H54 (cell line): ENCODE measurements around the gene C2CD2.

Experiments
- DNase-seq: peaks from one replicate; pipeline ENCODE4 v3.0.0; 2011; ENCODE audit warnings: low spot score, mixed read lengths; ENCODE audit not compliant: insufficient read length
- FAIRE-seq: peaks from 3 replicates; lab custom pipeline; 2011; peaks lifted over from hg19 to GRCh38; lab: Jason Lieb, UNC
- POLR2A ChIP-seq: IDR thresholded peaks from 2 replicates; pipeline ENCODE4 v1.6.1; 2011; ENCODE audit warnings: low read depth, mild to moderate bottlenecking, low read length

The C2CD2 gene

DNA sequence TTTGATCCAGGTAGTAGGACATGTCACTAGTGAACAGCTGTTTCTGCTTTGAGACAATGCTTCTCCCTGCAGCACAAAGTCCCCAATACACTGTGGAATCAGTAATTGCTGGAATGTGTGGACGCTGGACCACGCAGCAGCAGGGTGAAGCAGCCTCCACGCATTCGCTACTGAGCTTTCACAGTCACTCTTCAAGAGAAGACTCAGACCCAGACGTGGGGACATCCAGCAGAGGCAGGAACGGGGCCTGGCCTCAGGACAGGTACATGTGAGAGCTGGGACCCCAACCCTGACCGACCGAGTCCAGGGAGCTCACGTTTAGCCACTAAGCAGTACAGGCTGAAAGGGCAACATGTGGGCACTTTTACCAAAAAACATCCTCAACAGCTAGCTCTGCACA lies 40.6 kb downstream of the C2CD2 start:
- no peak for TF ChIP-seq POLR2A
- DNase-seq (no peak), FAIRE-seq (no peak)

DNA sequence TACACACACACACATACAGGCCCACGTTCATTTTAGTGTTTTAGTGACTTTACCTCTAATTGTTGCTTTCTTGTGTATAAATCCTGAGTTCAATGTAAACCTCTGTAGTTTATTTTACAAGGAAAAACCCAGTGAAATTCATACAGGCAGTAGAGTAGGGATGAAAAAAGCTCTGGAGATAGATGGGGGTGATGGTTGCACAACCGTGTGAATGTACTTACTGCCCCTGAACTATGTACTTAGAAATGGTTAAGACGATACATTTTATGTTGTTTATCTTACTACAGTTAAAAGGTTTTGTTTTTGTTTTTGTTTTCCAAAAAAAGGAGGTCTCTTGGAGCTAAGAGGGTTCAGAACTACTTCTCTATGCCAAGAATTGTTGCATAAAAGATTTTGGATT lies 45.0 kb downstream of the C2CD2 start:
- no peak for TF ChIP-seq POLR2A
- FAIRE-seq (no peak), DNase-seq (no peak)

DNA sequence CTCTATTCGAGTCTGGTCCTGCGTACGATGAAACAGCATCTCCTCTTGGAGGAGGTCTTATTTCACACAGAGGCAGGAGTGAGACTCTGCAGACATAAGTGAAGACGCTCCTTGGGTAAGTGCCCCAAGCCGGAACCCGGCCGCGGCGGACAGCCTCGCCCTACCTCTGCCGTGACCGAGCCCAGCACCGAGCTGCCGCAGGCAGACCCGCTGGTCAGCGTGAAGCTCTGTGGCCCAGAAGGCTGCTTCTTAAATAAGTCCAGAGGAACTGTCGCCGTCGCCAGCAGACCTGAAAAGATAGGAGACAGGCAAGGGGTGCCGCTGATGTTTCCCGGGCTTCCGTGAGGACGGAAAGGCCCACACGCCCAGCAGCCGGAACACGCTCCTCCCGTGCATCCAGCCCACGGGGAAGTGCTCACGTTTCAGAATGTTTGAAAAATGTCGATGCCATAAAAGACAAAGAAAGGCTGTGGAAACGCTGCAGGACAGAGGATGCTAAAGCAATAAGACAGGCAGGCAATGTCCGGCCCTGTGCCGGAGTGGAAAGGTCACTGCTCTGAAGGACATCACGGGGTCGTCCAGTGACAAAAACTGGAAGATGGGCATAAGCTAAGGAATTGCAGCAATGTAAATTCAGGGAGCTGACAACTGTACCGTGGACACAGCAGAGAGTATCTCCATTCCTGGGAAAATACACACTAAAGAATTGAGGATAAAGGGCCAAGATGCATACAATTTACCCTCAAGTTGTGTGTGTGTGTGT lies 46.1 kb downstream of the C2CD2 start:
- no peak for TF ChIP-seq POLR2A
- FAIRE-seq (no peak), DNase-seq (no peak)

DNA sequence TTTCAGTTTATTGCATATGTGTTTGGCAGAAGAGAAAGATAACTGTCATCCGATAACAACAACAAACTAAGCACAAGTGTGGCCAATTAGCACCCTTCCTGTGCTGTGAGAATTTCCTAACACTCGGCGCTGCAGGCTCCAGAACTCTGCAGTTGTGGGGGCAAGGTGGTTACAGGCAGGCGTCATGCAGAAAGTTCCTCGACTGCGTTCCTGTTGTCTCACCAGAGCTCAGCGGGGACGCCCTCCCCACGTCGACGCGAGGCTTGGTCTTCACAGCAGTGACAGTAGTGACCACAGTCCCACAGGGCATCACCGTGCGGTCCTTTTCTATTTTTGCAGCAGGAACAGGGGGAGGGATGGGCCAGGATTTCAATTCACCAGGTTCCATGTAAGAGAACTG lies 47.0 kb downstream of the C2CD2 start:
- TF ChIP-seq POLR2A = no peak
- FAIRE-seq (no peak), DNase-seq (no peak)

DNA sequence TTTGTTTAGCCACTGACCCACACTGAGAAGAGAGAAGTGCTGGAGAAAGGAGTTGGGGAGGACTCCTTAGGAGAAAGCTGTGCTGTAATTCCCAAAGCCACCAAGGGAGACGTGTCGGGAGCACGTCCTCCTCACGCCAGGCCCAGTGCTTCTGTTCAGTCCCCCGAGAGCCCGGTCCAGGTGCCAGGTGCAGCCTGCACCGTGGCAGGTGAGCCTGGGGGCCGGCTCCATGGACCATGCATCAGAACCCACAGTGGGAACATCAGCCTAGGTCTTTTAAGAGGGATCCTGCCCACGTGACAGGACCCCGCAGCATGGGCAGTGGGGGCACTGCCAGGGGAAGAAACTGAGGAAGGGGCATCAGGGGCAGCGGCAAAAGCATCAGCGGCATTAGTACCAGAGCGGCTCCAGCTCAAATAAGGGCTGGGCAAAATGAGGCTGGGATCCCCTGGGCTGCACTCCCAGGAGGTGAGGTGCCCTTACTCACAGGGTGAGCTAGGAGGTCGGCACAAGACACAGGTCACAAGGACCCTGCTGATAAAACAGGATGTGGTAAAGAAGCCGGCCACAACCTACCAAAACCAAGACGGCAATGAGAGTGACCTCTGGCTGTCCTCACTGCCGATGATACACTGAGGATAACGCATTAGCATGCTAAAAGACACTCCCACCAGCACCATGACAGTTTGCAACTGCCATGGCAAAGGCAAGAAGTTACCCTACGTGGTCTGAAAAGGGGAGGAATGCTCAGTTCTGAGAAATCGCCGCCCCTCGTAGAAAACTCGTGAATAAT lies 50.1 kb downstream of the C2CD2 start:
- no peak for TF ChIP-seq POLR2A
- no peak for FAIRE-seq
- no peak for DNase-seq

DNA sequence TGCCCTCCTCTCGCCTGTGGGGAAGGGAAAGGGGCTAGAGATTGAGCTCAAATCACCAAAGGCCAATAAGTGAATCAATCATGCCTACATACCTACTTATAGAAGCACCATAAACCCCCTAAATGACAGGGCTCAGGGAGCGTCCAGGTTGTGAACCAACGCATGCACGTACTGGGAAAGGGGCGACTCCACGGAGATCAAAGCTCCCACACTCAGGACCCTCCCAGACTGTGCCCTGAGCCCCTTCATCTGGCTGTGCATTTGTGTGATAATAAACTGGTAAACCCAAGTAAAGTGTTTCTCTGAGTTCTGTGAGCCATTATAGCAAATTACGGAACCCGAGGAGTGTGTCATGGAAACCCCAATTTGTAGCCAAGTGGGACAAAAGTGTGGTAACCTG lies 50.9 kb downstream of the C2CD2 start:
- no peak for FAIRE-seq
- no peak for DNase-seq
- TF ChIP-seq POLR2A = no peak

DNA sequence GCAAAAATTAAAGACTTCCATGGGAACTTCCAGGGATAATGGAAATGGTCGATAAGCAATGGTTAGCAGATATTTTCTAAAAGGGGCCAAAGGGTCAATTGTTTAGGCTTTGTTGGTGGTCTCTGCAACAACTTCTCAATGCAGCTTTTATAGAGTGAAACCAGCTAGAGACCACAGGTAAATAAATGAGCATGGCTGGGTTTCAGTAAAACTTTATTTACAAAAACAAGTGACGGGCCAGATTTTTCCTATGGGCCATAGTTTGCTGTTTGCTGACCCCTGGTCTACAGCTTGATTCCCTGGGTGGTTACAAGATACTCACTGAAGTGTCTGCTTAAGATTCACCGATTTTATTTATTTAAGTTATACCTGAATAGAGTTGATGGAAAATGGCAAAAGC lies 52.0 kb downstream of the C2CD2 start:
- DNase-seq = no peak
- FAIRE-seq = no peak
- TF ChIP-seq POLR2A = no peak

DNA sequence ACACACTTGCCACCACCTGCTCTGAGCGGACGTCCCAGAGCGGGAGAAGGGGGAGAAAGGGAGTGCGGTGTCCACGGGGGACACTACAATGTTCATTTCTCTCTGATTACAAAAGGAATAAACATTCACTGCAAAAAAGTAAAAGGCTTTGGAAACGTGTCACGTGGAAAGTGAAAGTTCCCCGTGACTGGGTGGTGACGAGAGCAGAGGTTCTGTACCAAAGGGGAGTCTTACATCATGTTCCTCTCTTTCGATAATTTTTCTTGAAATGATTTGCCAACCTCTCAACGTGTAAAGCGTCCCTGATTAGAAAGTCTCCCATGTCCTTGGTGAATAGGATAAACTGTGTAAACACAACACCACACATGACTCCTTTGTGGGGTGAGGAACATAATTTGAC lies 52.7 kb downstream of the C2CD2 start:
- DNase-seq (no peak), FAIRE-seq (no peak)
- TF ChIP-seq POLR2A = no peak

DNA sequence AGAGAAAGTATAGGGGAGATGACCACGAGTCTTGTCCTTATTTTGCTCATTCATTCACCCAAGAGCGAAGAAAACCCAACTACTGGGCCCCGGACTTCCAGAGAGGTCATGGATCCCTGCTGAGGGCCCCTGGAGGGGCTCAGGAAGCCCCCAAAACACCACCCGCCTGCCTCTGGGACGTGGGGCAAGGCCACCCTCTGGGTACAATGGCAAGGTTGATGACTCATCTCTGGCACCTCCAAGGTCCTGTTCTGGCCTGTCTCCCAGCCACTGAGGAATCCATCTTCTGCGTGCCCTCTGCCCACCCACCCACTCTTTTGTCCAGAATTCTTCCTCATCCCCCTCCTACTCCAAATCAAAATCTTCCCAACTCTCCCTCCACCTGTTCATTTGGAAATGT lies 53.4 kb downstream of the C2CD2 start:
- no peak for FAIRE-seq
- DNase-seq = no peak
- TF ChIP-seq POLR2A = no peak

DNA sequence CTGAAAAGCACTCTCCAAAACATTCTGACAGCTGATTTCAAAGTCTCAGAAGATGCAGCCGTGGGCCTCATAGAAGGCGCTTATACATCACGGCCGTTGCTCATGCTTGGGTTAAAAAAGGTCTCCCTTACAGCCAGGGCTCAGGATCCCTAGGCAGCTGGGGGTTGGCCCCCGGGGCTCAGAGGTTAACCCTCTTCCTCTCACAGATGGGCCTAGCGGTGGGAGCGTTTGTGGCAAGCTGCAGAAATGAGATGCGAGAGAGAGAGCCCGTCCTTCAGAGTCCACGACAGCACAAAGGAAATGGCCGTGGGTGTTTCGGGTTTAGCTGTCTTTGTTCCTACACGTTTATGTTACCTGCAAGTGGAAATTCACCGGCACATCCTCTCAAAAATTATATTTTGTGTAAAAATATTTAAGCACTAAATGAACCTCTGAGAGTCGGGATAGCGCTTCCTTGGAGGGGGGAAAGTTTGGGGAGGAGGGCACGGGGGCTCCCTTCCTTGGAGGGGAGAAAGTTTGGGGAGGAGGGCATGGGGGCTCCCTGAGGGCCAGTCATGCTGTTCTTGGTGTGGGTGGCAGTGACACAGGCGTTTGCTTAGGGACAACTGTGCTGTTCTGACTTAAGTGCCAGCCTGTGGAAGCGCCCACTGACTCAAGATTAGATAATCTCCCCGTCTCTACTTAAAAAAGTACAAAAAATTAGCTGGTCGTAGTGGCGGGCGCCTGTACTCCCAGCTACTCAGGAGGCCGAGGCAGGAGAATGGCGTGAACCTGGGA lies 54.2 kb downstream of the C2CD2 start:
- TF ChIP-seq POLR2A = no peak
- no peak for FAIRE-seq
- DNase-seq = no peak

DNA sequence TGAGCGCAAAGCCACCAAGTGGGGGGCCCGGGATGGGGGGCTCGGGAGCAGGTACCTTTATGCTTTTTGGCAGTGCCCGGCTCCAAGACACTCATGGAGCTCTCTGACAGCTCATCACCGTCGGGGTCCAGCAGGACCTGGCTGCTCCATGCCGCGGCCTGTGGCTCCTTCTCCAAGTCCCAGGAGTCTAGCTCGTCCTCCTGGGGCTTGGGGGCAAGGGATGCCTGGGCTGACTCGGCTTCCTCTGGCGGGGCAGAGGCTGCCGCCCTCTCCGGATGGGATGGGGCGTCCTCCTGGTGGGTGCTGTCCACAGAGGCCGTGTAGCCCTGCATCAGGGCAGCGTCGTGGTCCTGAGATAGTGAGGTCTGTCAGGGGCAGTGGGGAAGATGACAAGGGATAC lies 54.8 kb downstream of the C2CD2 start:
- FAIRE-seq (no peak), DNase-seq (no peak)
- TF ChIP-seq POLR2A = no peak

DNA sequence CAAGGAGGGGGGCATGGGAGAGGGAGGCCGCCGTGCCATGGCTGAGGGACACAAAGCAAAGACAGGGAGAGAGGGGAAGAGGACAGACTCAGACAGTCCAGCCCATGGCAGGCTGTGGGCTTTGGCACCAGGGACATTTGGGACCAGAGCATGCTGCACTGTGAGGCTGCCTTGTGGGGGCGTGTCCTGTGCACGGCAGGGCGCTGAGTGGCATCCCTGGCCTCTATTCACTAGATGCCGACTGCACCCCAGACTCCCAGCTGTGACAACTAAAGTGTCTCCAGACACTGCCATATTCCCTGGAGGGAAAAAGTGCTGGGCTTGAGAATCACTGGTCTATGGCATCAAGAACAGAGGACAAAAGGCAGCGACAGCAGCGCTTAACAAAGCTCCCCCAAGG lies 56.1 kb downstream of the C2CD2 start:
- no peak for FAIRE-seq
- DNase-seq = no peak
- no peak for TF ChIP-seq POLR2A

DNA sequence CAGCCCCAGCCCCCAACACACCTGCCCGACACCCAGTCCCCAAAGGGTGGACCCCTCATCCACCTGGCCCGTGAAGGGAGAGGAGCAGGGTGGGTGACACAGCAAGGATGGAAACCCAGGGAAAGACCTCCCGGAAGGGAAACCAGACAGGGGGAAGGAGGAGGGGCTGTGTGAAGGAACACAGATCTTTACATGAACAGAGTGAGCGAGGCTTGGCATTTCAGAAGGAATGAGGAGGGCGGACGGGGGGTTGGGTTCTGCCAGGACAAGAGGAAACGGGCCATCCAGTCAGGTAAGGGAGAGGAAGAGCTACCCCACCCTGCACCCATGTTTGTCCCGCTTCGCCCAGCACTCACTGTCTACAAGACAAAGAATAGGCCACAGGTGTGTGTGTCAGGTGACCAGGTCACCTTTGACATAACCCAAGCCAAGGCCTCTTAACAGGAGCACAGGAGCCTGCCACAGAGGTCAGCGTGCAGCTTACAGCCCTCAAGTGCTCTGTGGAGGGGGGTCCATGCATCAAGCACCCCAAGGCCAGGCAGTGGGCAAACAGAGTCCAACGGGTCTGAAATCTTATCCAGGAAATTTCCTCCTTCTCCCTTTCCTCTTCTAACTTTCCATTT lies 56.7 kb downstream of the C2CD2 start:
- DNase-seq (no peak), FAIRE-seq (no peak)
- TF ChIP-seq POLR2A = no peak
